Erythroblast (primary cell): ENCODE results near the gene CDK6.

Source experiments
- GATA1 ChIP-seq: IDR thresholded peaks from 2 replicates; pipeline ENCODE4 v1.6.1; 2011; ENCODE audit warnings: low read depth, mild to moderate bottlenecking, control low read depth, low read length, moderate library complexity
- POLR2A ChIP-seq: IDR thresholded peaks from 2 replicates; pipeline ENCODE4 v1.6.1; 2011; ENCODE audit warnings: mild to moderate bottlenecking, low read length

DNA sequence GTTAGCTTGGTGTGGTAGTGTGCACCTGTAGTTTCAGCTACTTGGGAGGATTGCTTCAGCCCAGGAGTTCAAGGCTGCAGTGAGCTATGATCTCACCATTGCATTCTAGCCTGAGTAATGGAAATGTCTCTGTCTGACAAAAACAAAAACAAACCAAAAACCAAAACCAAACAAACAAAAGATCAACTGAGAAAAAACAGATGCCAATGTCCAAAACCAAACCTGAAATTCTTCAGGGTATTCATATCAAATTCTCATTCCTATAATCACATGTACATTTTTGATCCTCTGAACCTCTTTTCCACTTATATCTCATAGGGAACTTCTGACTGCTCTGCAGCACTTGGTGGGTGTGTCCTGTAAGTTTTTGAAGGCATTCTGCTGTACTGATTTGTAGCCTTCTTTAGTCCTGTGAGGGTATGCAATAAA, 87.0 kb downstream of the CDK6 start:
- TF ChIP-seq POLR2A: no peak
- TF ChIP-seq GATA1: no peak
